ENCODE measurements around the gene CHST14. TPM values are rescaled to one million over a fixed set of nuclear protein-coding genes. Genes with fewer than 3 reads are reported as not detected.

Gene CHST14
- polyA plus RNA-seq, 1 donor from 2014 or later: 0.71 TPM

DNA sequence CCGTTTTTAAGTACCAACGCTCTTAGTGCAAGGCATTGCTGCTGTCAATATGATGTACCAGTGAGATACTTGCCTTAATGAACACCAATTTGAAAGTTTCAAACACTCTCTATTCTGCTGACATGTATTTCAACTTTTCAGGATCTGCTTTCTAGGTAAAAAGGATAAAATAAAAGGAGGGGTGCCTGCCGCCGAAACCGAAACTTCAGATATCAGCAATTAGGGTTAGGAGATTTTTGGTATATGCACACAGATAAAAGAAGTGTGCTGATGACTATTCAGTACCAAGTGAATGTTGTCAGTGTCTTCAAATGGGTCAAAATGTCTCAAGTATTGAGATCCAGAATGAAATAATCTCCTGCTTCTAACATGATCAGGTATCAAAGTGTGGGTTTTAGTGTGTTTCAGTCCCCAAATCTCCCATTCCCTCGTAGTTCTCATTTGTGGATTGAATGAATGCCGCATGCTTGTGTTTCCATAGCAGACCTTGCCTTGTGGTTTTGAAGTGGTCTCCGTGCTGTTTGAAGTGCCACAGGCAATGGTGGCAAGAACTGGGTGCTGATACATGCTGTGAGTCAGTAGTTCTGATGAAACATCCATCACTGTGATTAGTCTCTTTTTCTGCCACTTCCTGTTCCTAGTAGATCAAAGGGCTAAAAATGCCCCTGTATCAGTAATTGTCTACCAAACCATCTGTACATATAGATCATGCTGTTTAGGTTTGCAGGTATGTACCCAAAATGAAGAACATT, 22.5 kb downstream of the CHST14 start:
- Histone ChIP-seq H2AFZ (ENCODE audit: low read depth, low read length) (no peak overlapping the region), H3K9ac (ENCODE audit: low read length) (no peak overlapping the region), H3K9me3 (ENCODE audit: low read length) (no peaks in the 10 kb centered on the region), H4K20me1 (ENCODE audit: insufficient read depth) (no peaks in the 10 kb centered on the region), H3K4me3 (ENCODE audit: low read length) (no peak overlapping the region), H3K27me3 (ENCODE audit: insufficient read depth, low read depth, low read length) (no peaks in the 10 kb centered on the region), H3K27ac (ENCODE audit: low read length) (no peak overlapping the region), H3K4me2 (ENCODE audit: low read length) (no peak overlapping the region), H3K9me2 (ENCODE audit: insufficient read depth, low read length) (no peaks in the 10 kb centered on the region), H3K36me3 (ENCODE audit: insufficient read depth, low read length) (no peaks in the 10 kb centered on the region), H3F3A (ENCODE audit: insufficient read depth, low read length, poor library complexity, severe bottlenecking) (no peaks in the 10 kb centered on the region), H3K79me2 (replicated peaks; ENCODE audit: insufficient read depth, low read length) (no peaks in the 10 kb centered on the region)
- TF ChIP-seq RAD21 (conservative IDR thresholded peaks at IDR 0.05) (no peak), EZH2 (IDR thresholded peaks at IDR 0.05; ENCODE audit: borderline replicate concordance, insufficient read depth, low read length, poor library complexity, severe bottlenecking) (no peak)
- TF ChIP-seq, protein P1, sequence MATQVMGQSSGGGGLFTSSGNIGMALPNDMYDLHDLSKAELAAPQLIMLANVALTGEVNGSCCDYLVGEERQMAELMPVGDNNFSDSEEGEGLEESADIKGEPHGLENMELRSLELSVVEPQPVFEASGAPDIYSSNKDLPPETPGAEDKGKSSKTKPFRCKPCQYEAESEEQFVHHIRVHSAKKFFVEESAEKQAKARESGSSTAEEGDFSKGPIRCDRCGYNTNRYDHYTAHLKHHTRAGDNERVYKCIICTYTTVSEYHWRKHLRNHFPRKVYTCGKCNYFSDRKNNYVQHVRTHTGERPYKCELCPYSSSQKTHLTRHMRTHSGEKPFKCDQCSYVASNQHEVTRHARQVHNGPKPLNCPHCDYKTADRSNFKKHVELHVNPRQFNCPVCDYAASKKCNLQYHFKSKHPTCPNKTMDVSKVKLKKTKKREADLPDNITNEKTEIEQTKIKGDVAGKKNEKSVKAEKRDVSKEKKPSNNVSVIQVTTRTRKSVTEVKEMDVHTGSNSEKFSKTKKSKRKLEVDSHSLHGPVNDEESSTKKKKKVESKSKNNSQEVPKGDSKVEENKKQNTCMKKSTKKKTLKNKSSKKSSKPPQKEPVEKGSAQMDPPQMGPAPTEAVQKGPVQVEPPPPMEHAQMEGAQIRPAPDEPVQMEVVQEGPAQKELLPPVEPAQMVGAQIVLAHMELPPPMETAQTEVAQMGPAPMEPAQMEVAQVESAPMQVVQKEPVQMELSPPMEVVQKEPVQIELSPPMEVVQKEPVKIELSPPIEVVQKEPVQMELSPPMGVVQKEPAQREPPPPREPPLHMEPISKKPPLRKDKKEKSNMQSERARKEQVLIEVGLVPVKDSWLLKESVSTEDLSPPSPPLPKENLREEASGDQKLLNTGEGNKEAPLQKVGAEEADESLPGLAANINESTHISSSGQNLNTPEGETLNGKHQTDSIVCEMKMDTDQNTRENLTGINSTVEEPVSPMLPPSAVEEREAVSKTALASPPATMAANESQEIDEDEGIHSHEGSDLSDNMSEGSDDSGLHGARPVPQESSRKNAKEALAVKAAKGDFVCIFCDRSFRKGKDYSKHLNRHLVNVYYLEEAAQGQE (IDR thresholded peaks at IDR 0.05; ENCODE audit: borderline replicate concordance): no peak

DNA sequence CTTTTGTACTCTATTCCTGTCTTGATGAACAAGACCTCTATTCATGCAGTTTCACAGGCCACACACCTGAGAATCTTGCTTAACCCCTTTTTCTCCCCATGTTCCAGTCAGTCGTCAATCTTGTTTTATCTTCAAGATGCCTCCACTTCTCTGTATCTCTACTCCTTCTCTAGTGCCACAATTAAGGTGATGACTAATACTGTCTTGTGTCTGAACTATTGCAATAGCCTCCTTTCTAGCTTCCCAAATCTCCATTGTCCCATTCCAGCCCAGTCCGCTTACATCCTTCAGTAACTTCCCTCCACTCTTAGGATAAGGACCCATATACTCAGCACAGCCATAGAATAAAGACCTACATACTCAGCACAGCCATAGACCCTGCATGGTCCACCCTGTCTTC, 24.7 kb downstream of the CHST14 start:
- Histone ChIP-seq H3F3A (ENCODE audit: insufficient read depth, low read length, poor library complexity, severe bottlenecking) (no peaks in the 10 kb centered on the region), H2AFZ (ENCODE audit: low read depth, low read length) (no peak overlapping the region)

More for the DNA sequence above, 24.7 kb downstream of the CHST14 start:
- TF ChIP-seq POLR2AphosphoS5 (IDR thresholded peaks at IDR 0.05): no peak
- no peak for TF ChIP-seq EZH2 (IDR thresholded peaks at IDR 0.05; ENCODE audit: borderline replicate concordance, insufficient read depth, low read length, poor library complexity, severe bottlenecking)
- TF ChIP-seq EP300 (conservative IDR thresholded peaks at IDR 0.05; ENCODE audit: poor library complexity, severe bottlenecking): no peak
- no peak for TF ChIP-seq SMC3 (conservative IDR thresholded peaks at IDR 0.05; ENCODE audit: poor library complexity)
- TF ChIP-seq, protein P1 (IDR thresholded peaks at IDR 0.05; ENCODE audit: borderline replicate concordance): no peak
- no peak for TF ChIP-seq RAD21 (conservative IDR thresholded peaks at IDR 0.05)
- no peak for TF ChIP-seq TAF1 (IDR thresholded peaks at IDR 0.05; ENCODE audit: low read depth)
- no peak for TF ChIP-seq MXI1 (conservative IDR thresholded peaks at IDR 0.05; ENCODE audit: poor library complexity, severe bottlenecking)
- TF ChIP-seq, protein P2, sequence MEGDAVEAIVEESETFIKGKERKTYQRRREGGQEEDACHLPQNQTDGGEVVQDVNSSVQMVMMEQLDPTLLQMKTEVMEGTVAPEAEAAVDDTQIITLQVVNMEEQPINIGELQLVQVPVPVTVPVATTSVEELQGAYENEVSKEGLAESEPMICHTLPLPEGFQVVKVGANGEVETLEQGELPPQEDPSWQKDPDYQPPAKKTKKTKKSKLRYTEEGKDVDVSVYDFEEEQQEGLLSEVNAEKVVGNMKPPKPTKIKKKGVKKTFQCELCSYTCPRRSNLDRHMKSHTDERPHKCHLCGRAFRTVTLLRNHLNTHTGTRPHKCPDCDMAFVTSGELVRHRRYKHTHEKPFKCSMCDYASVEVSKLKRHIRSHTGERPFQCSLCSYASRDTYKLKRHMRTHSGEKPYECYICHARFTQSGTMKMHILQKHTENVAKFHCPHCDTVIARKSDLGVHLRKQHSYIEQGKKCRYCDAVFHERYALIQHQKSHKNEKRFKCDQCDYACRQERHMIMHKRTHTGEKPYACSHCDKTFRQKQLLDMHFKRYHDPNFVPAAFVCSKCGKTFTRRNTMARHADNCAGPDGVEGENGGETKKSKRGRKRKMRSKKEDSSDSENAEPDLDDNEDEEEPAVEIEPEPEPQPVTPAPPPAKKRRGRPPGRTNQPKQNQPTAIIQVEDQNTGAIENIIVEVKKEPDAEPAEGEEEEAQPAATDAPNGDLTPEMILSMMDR (IDR thresholded peaks at IDR 0.05; ENCODE audit: poor library complexity, severe bottlenecking): no peak
- Histone ChIP-seq H3K9me2 (ENCODE audit: insufficient read depth, low read length) (no peaks in the 10 kb centered on the region), H3K4me3 (ENCODE audit: low read length) (no peak overlapping the region), H3K27me3 (ENCODE audit: insufficient read depth, low read depth, low read length) (no peaks in the 10 kb centered on the region), H3K9ac (ENCODE audit: low read length) (no peak overlapping the region), H3K4me2 (ENCODE audit: low read length) (no peak overlapping the region), H4K20me1 (ENCODE audit: insufficient read depth) (no peaks in the 10 kb centered on the region), H3K36me3 (ENCODE audit: insufficient read depth, low read length) (no peaks in the 10 kb centered on the region), H3K79me2 (replicated peaks; ENCODE audit: insufficient read depth, low read length) (no peaks in the 10 kb centered on the region), H3K9me3 (ENCODE audit: low read length) (no peaks in the 10 kb centered on the region), H3K27ac (ENCODE audit: low read length) (no peak overlapping the region)

Measured in neural cell (in vitro differentiated cells).